ENCODE results near the gene HINT3.

DNA sequence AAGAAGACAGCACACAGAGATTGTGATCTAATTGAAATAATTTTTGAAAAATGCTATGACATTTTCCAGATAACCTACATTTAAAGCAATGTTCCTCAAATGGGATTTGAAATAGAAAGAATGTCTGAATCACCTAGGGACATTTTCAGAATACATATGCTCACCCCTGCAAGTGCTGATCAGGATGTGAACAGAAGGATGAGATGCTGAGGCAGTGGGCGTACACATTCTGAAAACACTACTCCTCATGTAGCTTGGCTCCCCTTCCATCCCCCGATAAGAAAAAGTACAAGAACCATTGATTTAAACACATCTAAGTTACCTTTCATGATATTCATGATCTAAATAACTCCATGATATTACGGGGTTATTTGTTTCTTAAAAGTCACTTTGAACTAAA is 29.9 kb upstream of the HINT3 start:
- TF ChIP-seq, protein P1, sequence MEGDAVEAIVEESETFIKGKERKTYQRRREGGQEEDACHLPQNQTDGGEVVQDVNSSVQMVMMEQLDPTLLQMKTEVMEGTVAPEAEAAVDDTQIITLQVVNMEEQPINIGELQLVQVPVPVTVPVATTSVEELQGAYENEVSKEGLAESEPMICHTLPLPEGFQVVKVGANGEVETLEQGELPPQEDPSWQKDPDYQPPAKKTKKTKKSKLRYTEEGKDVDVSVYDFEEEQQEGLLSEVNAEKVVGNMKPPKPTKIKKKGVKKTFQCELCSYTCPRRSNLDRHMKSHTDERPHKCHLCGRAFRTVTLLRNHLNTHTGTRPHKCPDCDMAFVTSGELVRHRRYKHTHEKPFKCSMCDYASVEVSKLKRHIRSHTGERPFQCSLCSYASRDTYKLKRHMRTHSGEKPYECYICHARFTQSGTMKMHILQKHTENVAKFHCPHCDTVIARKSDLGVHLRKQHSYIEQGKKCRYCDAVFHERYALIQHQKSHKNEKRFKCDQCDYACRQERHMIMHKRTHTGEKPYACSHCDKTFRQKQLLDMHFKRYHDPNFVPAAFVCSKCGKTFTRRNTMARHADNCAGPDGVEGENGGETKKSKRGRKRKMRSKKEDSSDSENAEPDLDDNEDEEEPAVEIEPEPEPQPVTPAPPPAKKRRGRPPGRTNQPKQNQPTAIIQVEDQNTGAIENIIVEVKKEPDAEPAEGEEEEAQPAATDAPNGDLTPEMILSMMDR (IDR thresholded peaks at IDR 0.05): no peak
- no peak for TF ChIP-seq POLR2A (IDR thresholded peaks at IDR 0.05)
